ENCODE data around the gene ODAD4. TPM values are rescaled to one million over a fixed set of nuclear protein-coding genes. Genes with fewer than 3 reads are reported as not detected.

Gene ODAD4
- total RNA-seq, 1 donor from 2014 or later: 0.48 TPM

- DNase-seq (ENCODE audit: low spot score): no peak
Measured at GRCh38 chr17:41970901-41971331, 40.5 kb downstream of the ODAD4 start.

GRCh38 chr17:41971721-41972523 is 41.5 kb downstream of the ODAD4 start:
- DNase-seq (ENCODE audit: low spot score): no peak

GRCh38 chr17:41972571-41973407 is 42.4 kb downstream of the ODAD4 start:
- no peak for DNase-seq (ENCODE audit: low spot score)

- DNase-seq (ENCODE audit: low spot score): no peak
Measured at GRCh38 chr17:41973408-41973811, 43.0 kb downstream of the ODAD4 start.

GRCh38 chr17:41974031-41974430 is 43.6 kb downstream of the ODAD4 start:
- DNase-seq (ENCODE audit: low spot score): no peak

- no peak for DNase-seq (ENCODE audit: low spot score)
Measured at GRCh38 chr17:41974658-41975057, 44.2 kb downstream of the ODAD4 start.

- DNase-seq (ENCODE audit: low spot score): no peak
Measured at GRCh38 chr17:41975099-41976083, 45.0 kb downstream of the ODAD4 start.

GRCh38 chr17:41976142-41976768 is 45.8 kb downstream of the ODAD4 start:
- DNase-seq (ENCODE audit: low spot score): no peak

- no peak for DNase-seq (ENCODE audit: low spot score)
Measured at GRCh38 chr17:41977991-41978390, 47.6 kb downstream of the ODAD4 start.

- DNase-seq (ENCODE audit: low spot score): peak; percentile 51
Measured at GRCh38 chr17:41982026-41982760, 51.8 kb downstream of the ODAD4 start.

- DNase-seq (ENCODE audit: low spot score): peak; percentile 37
Measured at GRCh38 chr17:41984454-41984853, 54.0 kb downstream of the ODAD4 start.

- no peak for DNase-seq (ENCODE audit: low spot score)
Measured at GRCh38 chr17:41985919-41986318, 55.5 kb downstream of the ODAD4 start.

- DNase-seq (ENCODE audit: low spot score): no peak
Measured at GRCh38 chr17:41986634-41987033, 56.2 kb downstream of the ODAD4 start.

- peak; percentile 43 for DNase-seq (ENCODE audit: low spot score)
Measured at GRCh38 chr17:41987642-41988041, 57.2 kb downstream of the ODAD4 start.

- no peak for DNase-seq (ENCODE audit: low spot score)
Measured at GRCh38 chr17:41988418-41988817, 58.0 kb downstream of the ODAD4 start.

- DNase-seq (ENCODE audit: low spot score): peak; percentile 43
Measured at GRCh38 chr17:41989702-41990419, 59.4 kb downstream of the ODAD4 start.

GRCh38 chr17:41992576-41992975 is 62.2 kb downstream of the ODAD4 start:
- no peak for DNase-seq (ENCODE audit: low spot score)

- DNase-seq (ENCODE audit: low spot score): no peak
Measured at GRCh38 chr17:41996855-41997164, 66.4 kb downstream of the ODAD4 start.

GRCh38 chr17:41998497-41998896 is 68.1 kb downstream of the ODAD4 start:
- DNase-seq (ENCODE audit: low spot score): no peak

All from mesenteric fat pad (tissue), 1 donor.